ENCODE measurements around the gene ACTA2.
A peak's percentile ranks its signal among the peaks of the same experiment; 100 is the strongest.

ACTA2 gene

DNA sequence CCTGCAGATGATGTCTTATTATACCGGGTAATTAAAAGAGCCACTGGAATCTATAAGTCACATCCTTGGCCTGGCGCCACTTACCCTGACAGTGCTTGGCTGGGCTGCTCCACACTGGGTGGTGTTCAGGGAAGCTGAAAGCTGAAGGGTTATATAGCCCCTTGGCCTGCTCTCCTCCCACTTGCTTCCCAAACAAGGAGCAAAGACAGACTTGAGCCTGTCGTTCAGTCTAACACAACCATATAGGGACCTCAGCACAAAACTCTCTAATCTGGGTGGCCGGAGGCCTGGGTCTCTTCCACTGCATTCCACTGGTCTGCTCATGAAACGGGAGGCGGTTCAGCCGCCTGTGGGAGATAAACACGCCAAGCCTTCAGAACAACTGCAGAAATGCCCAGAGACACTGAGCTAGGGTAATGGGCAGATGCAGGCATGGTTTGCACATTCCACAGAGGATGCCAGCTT, at the start of gene ACTA2:
Gene ACTA2 (minus strand): TSS at position 127 of the 465 bp plus-strand sequence. CDS start 3,843 bp downstream, outside the sequence.
- no peak for DNase-seq

- no peak for DNase-seq
These were observed 49.1 kb upstream of the ACTA2 start for GRCh38 chr10:89001729-89002072.

DNA sequence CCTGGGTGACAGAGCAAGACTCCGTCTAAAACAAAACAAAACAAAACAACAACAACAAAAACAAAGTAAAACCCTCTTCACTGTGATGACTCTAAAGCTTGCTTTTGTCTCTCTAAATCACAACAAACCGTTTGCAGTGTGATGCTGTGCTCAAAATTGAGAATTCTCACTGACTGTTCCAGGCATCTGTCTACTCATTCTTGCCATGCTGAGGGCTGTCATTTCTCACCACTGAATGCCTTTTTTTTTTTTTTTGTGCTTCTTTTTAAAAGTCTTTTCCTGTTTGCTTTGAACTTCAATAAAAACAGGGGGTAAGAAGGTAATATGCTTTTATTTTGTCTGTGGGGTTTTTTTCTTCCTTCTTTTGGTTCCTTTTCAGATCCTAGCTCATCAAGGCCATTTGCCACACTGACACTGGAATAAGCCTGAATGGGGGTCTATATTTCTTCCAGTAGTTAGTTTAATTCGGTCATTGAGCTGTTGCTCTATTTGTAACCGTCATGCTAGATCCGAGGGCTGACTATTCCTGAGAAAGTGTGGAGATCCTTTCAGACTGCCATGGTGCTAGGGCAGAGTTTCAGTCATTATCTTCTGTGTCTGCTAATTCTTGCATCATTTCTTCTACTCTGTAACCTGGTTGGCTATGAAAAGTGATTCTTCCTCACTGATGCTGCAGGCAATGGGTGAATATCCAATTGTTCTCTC, 48.6 kb upstream of the ACTA2 start:
- DNase-seq, result no peak

DNA sequence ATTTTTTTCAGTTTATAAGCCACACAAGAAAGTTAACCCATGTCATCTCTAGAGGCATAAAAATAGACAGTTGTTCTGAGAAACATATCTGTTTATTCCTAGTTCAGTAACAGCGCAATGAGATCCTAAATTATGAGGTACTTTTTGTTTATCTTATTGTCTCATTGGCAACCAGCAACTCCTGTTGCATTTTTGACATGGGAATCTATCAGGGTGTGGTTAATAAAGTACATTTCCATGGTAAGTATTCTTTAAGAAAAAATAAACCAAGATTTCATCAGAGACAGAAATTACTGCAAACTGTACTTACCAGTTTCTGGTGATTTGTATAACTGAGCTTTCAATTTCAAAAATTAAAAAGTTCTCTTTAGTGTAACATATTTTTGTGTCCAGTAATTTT, 47.1 kb upstream of the ACTA2 start:
- DNase-seq, result no peak

- DNase-seq, result no peak
These were observed 44.4 kb upstream of the ACTA2 start for GRCh38 chr10:88996927-88997326.

- DNase-seq, result no peak
These were observed 42.7 kb upstream of the ACTA2 start for GRCh38 chr10:88995156-88995876.

DNA sequence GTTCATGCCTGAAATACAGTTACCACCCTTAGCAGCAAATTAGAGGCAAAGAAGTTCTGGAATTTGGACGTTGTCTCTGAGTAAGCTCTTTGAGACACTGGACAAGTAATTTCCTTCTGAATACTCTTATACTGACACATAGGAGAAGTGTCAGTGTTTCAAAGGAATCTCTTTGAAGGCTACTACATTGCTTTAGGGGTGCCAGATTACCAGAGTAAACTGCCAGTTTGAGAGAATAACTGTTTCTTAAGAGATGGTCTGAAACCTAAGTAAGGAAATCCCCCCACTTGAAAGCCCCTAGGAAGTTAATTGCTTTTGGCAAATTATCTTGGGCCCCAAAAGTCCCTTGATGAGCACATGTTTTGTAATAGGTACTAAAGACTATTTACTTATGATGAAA, 41.4 kb upstream of the ACTA2 start:
- DNase-seq, result no peak

- no peak for DNase-seq
These were observed 40.5 kb upstream of the ACTA2 start for GRCh38 chr10:88992921-88993524.

GRCh38 chr10:88991899-88992320, 39.3 kb upstream of the ACTA2 start:
- DNase-seq, result no peak

- DNase-seq, result peak; percentile 14
These were observed 38.8 kb upstream of the ACTA2 start for GRCh38 chr10:88991161-88991898.

DNA sequence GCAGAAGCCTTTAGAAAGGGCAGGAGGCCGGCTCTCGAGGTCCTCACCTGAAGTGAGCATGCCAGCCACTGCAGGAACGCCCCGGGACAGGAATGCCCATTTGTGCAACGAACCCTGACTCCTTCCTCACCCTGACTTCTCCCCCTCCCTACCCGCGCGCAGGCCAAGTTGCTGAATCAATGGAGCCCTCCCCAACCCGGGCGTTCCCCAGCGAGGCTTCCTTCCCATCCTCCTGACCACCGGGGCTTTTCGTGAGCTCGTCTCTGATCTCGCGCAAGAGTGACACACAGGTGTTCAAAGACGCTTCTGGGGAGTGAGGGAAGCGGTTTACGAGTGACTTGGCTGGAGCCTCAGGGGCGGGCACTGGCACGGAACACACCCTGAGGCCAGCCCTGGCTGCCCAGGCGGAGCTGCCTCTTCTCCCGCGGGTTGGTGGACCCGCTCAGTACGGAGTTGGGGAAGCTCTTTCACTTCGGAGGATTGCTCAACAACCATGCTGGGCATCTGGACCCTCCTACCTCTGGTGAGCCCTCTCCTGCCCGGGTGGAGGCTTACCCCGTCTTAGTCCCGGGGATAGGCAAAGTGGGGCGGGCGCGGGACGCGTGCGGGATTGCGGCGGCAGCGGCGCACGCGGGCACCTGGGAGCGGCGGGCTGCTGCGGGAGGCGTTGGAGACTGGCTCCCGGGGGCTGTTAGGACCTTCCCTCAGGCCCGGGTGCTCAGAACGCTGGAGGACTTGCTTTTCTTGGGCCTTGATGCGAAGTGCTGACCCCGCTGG, 38.0 kb upstream of the ACTA2 start, which contains the start of gene FAS:
Gene FAS (plus strand): TSS at position 415 of the 777 bp plus-strand sequence. CDS start 79 bp downstream, at position 494.
- DNase-seq, result no peak

GRCh38 chr10:88989824-88990383, 37.3 kb upstream of the ACTA2 start:
- DNase-seq, result no peak

DNA sequence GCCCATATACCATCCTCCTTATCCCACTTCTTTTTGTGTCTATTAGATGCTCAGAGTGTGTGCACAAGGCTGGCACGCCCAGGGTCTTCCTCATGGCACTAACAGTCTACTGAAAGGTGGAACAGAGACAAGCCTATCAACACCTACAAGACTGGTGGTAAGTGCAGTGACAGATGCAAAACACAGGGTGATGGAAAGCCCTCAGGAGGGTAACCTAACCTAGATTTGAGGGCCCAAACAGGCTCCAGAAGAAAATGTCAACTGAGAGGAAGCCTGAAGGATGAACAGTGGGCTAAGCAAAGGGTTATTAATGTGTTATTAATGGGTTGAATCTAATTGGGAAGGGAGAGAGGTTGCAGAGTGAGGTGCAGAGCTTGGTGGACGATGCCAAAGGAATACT, 36.9 kb upstream of the ACTA2 start:
- DNase-seq, result no peak

DNA sequence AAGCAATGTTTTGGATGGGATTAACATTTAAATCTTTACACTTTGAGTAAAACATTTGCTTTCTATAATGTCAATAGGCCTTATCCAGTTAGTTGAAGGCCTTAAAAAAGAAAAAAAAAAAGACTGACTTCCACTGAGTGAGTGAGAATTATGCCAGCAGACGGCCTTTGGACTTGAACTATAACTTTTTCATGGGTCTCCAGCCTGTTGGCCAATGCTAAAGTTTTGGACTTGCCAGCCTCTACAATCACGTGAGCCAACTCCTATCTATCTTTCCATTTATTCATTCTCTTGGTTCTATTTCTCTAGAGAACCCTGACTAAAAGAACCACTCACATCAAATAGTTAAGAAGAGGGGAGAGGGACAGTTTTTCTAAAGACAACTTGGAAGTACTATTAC, 35.3 kb upstream of the ACTA2 start:
- DNase-seq, result no peak

DNA sequence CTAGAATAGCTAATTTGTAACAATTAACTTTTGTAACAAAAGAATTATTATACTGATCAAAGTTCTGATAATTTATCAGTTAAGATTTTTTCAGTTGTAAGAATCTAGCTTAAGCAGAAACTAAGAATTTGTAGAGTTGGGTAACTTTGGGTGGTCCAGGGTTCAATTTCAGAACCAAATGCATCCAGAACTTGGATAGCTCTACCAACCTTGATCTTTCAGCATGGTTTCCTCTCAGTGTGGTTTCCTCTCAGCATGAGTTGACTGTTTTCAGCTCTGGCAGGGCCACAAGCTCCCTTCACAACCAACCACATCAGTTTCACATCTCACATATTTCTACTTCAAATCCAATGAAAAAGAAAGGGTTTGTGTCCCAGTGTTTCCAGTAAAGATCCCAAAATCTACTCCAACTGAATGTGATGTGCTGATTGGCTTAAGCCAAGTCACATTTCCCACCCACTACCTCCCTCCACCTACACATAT, 34.7 kb upstream of the ACTA2 start:
- DNase-seq, result no peak

DNA sequence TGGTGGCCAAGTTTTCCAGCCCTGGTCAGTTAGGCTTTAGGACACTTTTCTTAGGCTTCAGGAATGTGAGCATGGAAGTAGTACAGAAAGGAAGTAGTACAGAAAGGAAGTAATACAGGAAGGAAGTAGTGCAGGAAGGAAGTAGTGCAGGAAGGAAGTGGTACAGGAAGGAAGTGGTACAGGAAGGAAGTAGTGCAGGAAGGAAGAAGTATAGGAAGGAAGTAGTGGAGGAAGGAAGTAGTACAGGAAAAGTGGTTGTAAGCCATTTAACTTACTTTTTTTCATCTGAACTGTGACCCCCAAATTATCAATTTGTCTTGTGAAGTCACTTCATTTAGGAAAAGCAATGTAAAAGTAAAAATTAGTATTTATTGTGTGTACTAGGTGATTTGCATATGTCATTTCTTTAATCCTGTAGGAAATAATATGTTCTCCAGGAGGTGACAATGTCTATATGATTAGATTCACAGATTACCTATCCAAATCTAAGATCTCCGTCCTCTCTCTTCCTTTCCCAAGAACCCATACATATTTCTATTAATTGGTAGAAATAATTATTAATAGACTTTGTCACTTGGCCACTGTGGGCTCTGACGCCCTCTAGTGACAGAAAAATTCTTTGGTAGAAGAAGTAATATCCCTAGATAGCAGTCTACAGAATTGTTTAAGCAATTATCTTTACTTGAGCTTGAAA, 34.1 kb upstream of the ACTA2 start:
- DNase-seq, result no peak

GRCh38 chr10:88984525-88984924, 32.0 kb upstream of the ACTA2 start:
- DNase-seq, result no peak

DNA sequence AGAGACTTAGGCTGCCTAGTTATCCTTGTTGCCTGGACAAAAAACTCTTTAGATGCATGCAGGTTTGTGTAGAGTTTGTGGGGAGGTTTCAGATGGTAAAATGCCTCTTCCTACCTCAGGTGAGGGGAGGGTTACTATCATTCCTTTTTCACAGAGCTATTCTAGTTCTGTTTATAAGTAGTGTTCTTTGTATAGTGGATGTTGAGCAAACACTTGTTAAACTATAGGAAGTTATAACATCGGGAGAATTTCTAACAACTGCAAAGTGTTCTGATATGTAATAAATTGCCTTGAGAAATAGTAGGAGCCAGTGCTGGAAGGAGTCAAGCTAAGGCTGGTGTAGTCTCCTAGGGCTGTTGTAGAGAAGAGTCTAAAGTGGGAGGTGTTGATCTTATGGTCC, 31.4 kb upstream of the ACTA2 start:
- DNase-seq, result no peak

DNA sequence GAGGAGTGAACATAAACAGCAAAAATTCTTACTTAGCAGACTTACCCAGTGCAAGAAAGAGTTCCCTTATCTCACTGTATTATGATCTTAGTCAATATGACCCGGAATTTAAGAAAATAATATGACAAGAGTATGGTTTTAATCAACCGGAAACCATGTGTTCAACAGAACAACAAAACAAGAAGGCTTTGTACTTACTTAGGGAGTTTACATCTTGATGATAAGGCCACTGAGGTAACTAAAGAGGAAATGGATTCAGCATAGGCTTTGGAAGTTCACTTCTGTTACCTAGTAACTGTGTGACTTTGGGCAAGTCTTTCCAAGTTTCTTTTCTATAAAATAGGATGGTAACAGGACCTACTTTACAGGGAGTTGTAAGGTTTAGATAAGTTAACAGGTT, 30.6 kb upstream of the ACTA2 start:
- DNase-seq, result no peak

GRCh38 chr10:88982366-88982765, 29.8 kb upstream of the ACTA2 start:
- no peak for DNase-seq

DNA sequence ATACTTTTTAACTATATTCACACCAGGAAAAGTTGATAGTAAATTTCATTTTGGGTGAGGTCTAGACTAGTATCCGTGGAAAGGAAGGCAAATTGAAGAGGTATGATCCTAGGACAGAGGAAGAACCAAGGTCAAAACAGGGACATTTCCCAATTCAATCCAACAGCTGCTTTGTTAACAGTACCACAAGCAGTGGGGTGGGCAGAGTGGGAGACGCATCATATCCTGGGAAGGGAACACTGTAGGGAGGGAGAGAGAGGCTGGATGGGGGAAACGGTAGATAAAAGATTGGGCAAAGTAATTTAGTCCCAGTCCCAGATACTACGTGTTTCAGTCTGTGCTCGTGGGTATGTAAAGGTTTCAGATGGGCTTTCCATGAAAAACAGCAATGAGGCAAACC, 28.9 kb upstream of the ACTA2 start:
- DNase-seq, result no peak

All from NCI-H510A (cell line).